Muscle of leg (tissue), 16 donors: ENCODE data around the gene HEXA. TPM values are rescaled to one million over a fixed set of nuclear protein-coding genes. Genes with fewer than 3 reads are reported as not detected.
A peak's percentile ranks its signal among the peaks of the same experiment; 100 is the strongest.
"Not testable (repeated sequence)": the region's sequence is repeated elsewhere in the genome, so short reads cannot be mapped to it uniquely, and the experiment has no call there.

Experiments
- DNase-seq: peaks from one replicate; pipeline ENCODE4 v3.0.0; 2013
- H3K27ac ChIP-seq: one replicate; pipeline ENCODE4 v1.5.1; 2013; ENCODE audit warnings: mild to moderate bottlenecking, low read length, control low read depth
- H3K27me3 ChIP-seq: one replicate; pipeline ENCODE4 v1.6.1; 2013; ENCODE audit warnings: low read length; ENCODE audit not compliant: control insufficient read depth, insufficient read depth
- H3K36me3 ChIP-seq: one replicate; pipeline ENCODE4 v1.6.1; 2013; ENCODE audit warnings: low read length; ENCODE audit not compliant: control insufficient read depth, insufficient read depth
- H3K4me1 ChIP-seq: one replicate; pipeline ENCODE4 v1.6.1; 2013; ENCODE audit warnings: low read length; ENCODE audit not compliant: control insufficient read depth, insufficient read depth
- H3K4me3 ChIP-seq: one replicate; pipeline ENCODE4 v1.5.1; 2013; ENCODE audit warnings: low read length, control low read depth
- H3K9me3 ChIP-seq: replicated peaks from 2 replicates; pipeline ENCODE4 v1.6.1; 2013; ENCODE audit warnings: low read depth, low read length; ENCODE audit not compliant: control insufficient read depth
- WGBS: methylation state at CpG from one replicate; pipeline ENCODE4 v1.1.5; 2013; ENCODE audit warnings: missing lambda C conversion rate; ENCODE audit not compliant: insufficient coverage; 5-methylcytosine and 5-hydroxymethylcytosine counted together
- long read RNA-seq, 11 donors: transcript quantifications; one replicate each; lab custom pipeline, GENCODE V29; 2026
- polyA plus RNA-seq, 8 donors: library from polyadenylated mRNA; unstranded; fragments of 120-200 nt; gene quantifications; one replicate each; pipeline versions ENCODE4 v1.2.1 to v1.2.3, GENCODE V29; 2013; ENCODE audit warnings: inconsistent platforms in 1 of 8, low replicate concordance in 1 of 8; ENCODE audit not compliant: insufficient read length in 8 of 8, insufficient read depth in 1 of 8
- total RNA-seq: library from RNA; stranded (reverse); fragments of 120-200 nt; gene quantifications from one replicate; pipeline ENCODE4 v1.2.4, GENCODE V29; 2013

Gene HEXA
- total RNA-seq (58.1 TPM), polyA plus RNA-seq (10 to 100 TPM; 42.6 to 59.9 (median 53.4) TPM)
- long read RNA-seq, donor 1, full-length matches to known transcripts: 12 of 12 reads
- long read RNA-seq, donor 1, partial matches to known transcripts: 0 of 12 reads
- long read RNA-seq, donor 1, other reads (novel, unspliced or antisense): 0 of 12 reads
- long read RNA-seq, donor 2, full-length matches to known transcripts: 3 of 3 reads
- long read RNA-seq, donor 2, partial matches to known transcripts: 0 of 3 reads
- long read RNA-seq, donor 2, other reads (novel, unspliced or antisense): 0 of 3 reads
- long read RNA-seq, donor 3, full-length matches to known transcripts: 17 of 17 reads
- long read RNA-seq, donor 3, partial matches to known transcripts: 0 of 17 reads
- long read RNA-seq, donor 3, other reads (novel, unspliced or antisense): 0 of 17 reads
- long read RNA-seq, donor 4, full-length matches to known transcripts: 6 of 6 reads
- long read RNA-seq, donor 4, partial matches to known transcripts: 0 of 6 reads
- long read RNA-seq, donor 4, other reads (novel, unspliced or antisense): 0 of 6 reads
- long read RNA-seq, donor 5, full-length matches to known transcripts: 18 of 29 reads
- long read RNA-seq, donor 5, partial matches to known transcripts: 11 of 29 reads
- long read RNA-seq, donor 5, other reads (novel, unspliced or antisense): 0 of 29 reads
- long read RNA-seq, donor 6, full-length matches to known transcripts: 28 of 28 reads
- long read RNA-seq, donor 6, partial matches to known transcripts: 0 of 28 reads
- long read RNA-seq, donor 6, other reads (novel, unspliced or antisense): 0 of 28 reads
- long read RNA-seq, donor 7, full-length matches to known transcripts: 12 of 12 reads
- long read RNA-seq, donor 7, partial matches to known transcripts: 0 of 12 reads
- long read RNA-seq, donor 7, other reads (novel, unspliced or antisense): 0 of 12 reads
- long read RNA-seq, donor 8, full-length matches to known transcripts: 12 of 18 reads
- long read RNA-seq, donor 8, partial matches to known transcripts: 6 of 18 reads
- long read RNA-seq, donor 8, other reads (novel, unspliced or antisense): 0 of 18 reads
- long read RNA-seq, donor 9, full-length matches to known transcripts: 9 of 9 reads
- long read RNA-seq, donor 9, partial matches to known transcripts: 0 of 9 reads
- long read RNA-seq, donor 9, other reads (novel, unspliced or antisense): 0 of 9 reads
- long read RNA-seq, donor 10, full-length matches to known transcripts: 11 of 16 reads
- long read RNA-seq, donor 10, partial matches to known transcripts: 5 of 16 reads
- long read RNA-seq, donor 10, other reads (novel, unspliced or antisense): 0 of 16 reads
- long read RNA-seq, donor 11, full-length matches to known transcripts: 17 of 17 reads
- long read RNA-seq, donor 11, partial matches to known transcripts: 0 of 17 reads
- long read RNA-seq, donor 11, other reads (novel, unspliced or antisense): 0 of 17 reads

DNA sequence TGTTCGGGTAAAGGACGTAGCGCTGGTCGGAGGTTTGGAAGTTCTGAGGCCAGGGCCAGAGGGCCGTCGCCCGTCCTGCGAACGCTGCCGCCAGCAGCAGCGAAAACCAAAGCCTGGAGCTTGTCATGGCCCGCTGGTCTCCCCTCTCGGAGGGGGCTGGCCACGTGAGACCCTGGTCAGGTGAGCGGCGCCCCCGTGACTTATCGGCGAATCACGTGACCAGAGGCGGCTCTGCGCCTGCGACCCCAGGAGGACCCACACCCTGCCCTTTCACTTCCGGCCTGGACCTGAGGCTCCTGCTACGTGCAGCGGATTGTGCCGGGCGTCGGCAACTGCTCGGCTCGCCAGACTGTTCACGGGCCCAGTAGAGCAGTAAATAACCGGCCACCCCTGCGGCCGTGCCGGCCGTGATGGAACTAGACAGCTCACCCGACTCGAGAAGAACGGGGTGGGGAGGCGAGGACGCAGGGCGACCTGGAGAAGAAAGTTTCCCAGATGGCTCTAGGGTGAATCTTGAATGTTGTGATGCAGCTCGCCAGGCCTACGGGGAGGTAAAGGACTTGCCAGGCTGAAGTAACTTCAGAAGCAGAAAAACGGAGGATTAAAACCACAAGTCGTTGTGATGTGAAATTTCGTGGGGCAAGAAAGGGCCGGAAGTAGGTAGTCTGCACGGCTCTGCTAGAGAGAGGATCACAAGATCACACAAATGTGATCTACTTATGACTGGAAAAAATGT lies at the start of gene HEXA:
TSS of gene HEXA (minus strand) at position 169 of the 736 bp plus-strand sequence. CDS start at position 127, 42 bp downstream.
- under 1% methylated on average over 41 of the region's 50 CpGs for WGBS
- peak within 1 kb of the TSS; percentile 98 for H3K4me3 ChIP-seq
- H3K27me3 ChIP-seq: no peaks in the 10 kb centered on the region
- H3K4me1 ChIP-seq: peaks cover 13% of the 10 kb centered on the region
- peak; percentile 98 for DNase-seq
- H3K9me3 ChIP-seq: no peaks in the 10 kb centered on the region
- H3K27ac ChIP-seq: peak within 1 kb of the TSS; percentile 90
- peaks cover 1% of the 10 kb centered on the region for H3K36me3 ChIP-seq

DNA sequence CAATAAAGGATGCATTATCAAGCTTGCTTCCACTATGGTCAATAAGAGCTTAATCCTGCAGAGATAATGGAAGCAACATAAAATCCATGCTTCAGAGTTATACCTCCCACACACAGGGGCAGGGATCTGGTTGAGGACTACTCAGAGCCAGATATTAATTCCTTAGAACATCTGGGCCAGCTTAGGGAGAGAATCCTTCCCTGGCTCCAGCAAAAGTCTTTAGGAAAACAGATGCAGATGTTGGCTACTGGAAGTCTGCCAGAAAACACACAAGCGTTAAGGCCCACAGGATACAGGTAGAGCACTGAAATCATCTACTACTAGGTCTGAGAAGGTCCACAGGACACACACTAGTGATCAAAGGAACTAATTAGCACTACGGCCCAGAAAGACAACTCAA lies 47.4 kb upstream of the HEXA start:
- Histone ChIP-seq H3K27me3 (no peaks in the 10 kb centered on the region), H3K4me1 (no peaks in the 10 kb centered on the region), H3K4me3 (no peak overlapping the region), H3K9me3 (peaks cover 5% of the 10 kb centered on the region), H3K36me3 (no peaks in the 10 kb centered on the region), H3K27ac (no peak overlapping the region)
- DNase-seq: peak; percentile 5
- WGBS: 33% methylated on average over 1 of the region's 2 CpGs

DNA sequence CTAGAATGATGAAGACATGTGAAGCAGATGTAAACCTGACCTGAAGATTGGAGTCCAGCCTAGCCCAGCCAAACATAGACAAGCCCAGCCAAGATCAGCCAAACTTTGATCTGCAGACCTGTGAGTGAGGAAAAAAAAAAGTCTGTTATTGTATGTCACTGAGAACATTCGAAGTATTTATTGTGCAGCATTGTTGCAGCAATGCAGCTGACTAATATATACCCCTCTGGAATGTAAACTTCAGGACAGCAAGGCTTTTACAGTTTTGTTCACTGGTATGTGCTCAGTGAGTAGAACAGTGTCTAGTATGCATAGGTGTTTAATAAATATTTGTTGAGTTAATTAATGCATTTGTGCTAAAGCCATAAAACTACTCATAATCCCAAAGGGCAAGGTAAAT lies 45.7 kb upstream of the HEXA start:
- WGBS: no CpG with 5 or more reads among the region's 1 CpG
- Histone ChIP-seq H3K4me1 (no peaks in the 10 kb centered on the region), H3K4me3 (no peak overlapping the region), H3K27ac (no peak overlapping the region), H3K9me3 (peaks cover 5% of the 10 kb centered on the region), H3K36me3 (no peaks in the 10 kb centered on the region), H3K27me3 (no peaks in the 10 kb centered on the region)
- no peak for DNase-seq

DNA sequence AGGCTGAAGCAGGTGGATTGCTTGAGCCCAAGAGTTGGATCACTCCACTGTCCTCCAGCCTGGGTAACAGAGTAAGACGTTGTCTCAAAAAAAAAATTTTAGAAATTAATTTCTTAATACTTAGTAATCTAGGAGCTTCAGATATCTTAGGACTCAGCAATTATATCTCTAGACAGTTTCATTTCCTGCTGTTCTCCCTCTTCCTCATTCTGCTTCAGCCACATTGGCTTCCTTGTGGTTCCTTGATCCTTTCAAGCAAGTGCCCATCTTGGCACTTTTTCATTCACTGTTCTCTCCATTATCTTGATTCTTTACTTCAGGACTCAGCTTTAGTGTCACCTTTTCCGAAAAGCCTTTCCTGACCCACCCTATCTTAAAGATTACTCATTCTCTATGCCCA lies 44.8 kb upstream of the HEXA start:
- WGBS: no CpG with 5 or more reads among the region's 2 CpGs
- H3K27me3 ChIP-seq: no peaks in the 10 kb centered on the region
- no peaks in the 10 kb centered on the region for H3K36me3 ChIP-seq
- peak; percentile 1 for DNase-seq
- no peaks in the 10 kb centered on the region for H3K4me1 ChIP-seq
- H3K9me3 ChIP-seq: peaks cover 3% of the 10 kb centered on the region
- H3K4me3 ChIP-seq: no peak overlapping the region
- no peak overlapping the region for H3K27ac ChIP-seq

DNA sequence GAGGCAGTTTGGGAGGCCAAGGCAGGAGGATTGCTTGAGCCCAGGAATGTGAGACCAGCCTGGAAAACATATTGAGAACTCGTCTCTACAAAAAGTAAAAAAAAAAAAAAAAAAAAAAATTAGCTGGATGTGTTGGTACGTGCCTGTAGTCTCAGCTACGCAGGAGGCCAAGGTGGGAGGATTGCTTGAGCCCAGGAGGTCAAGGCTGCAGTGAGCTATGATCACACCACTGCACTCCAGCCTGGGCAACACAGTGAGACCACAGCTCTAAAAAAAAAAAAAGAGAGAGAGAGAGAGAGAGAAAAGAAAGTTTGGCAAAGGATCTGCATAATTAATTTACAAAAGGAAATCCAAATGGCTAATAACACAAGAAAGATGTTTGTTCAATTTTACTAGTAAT lies 44.0 kb upstream of the HEXA start:
- H3K9me3 ChIP-seq, H3K36me3 ChIP-seq, H3K27ac ChIP-seq, H3K4me3 ChIP-seq, H3K4me1 ChIP-seq, H3K27me3 ChIP-seq, DNase-seq: not testable (repeated sequence)
- 100% methylated on average over 1 of the region's 3 CpGs for WGBS

DNA sequence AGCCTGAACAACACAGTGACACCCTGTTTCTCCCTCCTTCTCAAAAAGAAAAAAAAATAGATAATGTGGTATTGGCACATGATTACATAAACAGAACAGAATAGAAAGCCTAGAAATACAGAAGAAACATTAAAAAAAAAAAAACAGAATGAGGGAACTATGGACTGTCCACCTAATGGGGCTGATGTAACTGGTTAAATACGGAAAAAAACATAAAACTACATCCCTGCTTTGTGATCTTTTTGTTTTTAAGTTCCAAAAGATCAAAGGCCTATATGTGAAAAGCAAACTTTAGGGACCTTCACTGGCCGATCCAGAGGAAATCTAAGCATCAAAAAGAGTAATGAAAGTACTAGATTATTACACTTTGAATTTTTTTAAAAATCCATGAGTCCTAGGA lies 39.5 kb upstream of the HEXA start:
- Histone ChIP-seq H3K27ac (no peak overlapping the region), H3K9me3 (no peaks in the 10 kb centered on the region), H3K4me1 (no peaks in the 10 kb centered on the region), H3K36me3 (no peaks in the 10 kb centered on the region), H3K27me3 (no peaks in the 10 kb centered on the region), H3K4me3 (no peak overlapping the region)
- WGBS: no CpG with 5 or more reads among the region's 2 CpGs
- no peak for DNase-seq

DNA sequence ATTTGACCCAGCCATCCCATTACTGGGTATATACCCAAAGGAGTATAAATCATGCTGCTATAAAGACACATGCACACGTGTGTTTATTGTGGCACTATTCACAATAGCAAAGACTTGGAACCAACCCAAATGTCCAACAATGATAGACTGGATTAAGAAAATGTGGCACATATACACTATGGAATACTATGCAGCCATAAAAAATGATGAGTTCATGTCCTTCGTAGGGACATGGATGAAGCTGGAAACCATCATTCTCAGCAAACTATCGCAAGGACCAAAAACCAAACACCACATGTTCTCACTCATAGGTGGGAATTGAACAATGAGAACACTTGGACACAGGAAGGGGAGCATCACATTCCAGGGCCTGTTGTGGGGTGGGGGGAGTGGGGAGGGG lies 37.5 kb upstream of the HEXA start:
- not testable (repeated sequence) for H3K9me3 ChIP-seq, H3K27me3 ChIP-seq, H3K36me3 ChIP-seq, H3K4me3 ChIP-seq, H3K4me1 ChIP-seq, H3K27ac ChIP-seq, DNase-seq
- no CpG with 5 or more reads among the region's 3 CpGs for WGBS

DNA sequence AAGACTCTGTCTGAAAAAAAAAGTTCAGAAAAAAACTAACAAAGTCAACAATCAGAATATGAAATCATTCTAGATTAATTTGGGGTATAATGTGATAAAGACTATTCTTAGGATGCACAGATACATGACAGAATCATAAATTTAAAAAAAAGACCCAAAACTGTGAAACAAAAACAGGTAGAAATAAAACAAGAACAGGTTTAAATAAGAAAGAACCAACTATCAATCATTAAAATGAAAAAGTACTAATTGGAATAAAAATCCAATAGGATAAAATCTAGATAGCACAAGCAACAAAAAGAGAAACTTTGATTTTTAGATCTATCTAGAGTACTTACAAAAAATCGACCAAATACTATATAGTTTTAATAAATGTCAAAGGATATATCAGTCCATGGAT lies 35.7 kb upstream of the HEXA start:
- Histone ChIP-seq H3K4me3 (no peak overlapping the region), H3K9me3 (no peaks in the 10 kb centered on the region), H3K36me3 (no peaks in the 10 kb centered on the region), H3K4me1 (no peaks in the 10 kb centered on the region), H3K27ac (no peak overlapping the region), H3K27me3 (no peaks in the 10 kb centered on the region)
- no CpG with 5 or more reads among the region's 1 CpG for WGBS
- no peak for DNase-seq

DNA sequence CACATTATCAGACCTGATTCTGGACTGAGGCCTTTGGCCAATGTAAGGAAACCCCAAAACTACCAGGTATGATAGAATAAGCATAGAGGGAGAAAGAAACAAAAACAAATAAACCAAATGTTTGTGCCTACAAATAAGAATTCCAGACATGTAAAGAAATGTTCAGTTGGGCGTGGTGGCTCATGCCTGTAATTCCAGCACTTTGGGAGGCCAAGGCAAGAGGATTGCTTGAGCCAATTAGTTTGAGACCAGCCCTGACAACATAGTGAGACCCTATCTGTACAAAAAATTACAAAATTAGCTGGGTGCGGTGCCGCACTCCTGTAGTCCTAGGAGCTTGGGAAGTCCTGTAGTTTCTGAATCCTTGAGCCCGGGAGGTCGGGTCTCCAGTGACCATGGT lies 35.3 kb upstream of the HEXA start:
- no peaks in the 10 kb centered on the region for H3K36me3 ChIP-seq
- no peaks in the 10 kb centered on the region for H3K9me3 ChIP-seq
- H3K27ac ChIP-seq: no peak overlapping the region
- no peaks in the 10 kb centered on the region for H3K27me3 ChIP-seq
- H3K4me3 ChIP-seq: no peak overlapping the region
- WGBS: 88% methylated on average over 1 of the region's 5 CpGs
- H3K4me1 ChIP-seq: no peaks in the 10 kb centered on the region
- no peak for DNase-seq
